ENCODE data around the gene AGRP.

AGRP gene

GRCh38 chr16:67463059-67463458 lies 20.3 kb downstream of the AGRP start:
- DNase-seq = no peak

GRCh38 chr16:67462279-67462655 lies 21.1 kb downstream of the AGRP start:
- DNase-seq = no peak

GRCh38 chr16:67461600-67462278 lies 21.6 kb downstream of the AGRP start:
- no peak for DNase-seq

GRCh38 chr16:67460961-67461360 lies 22.4 kb downstream of the AGRP start:
- no peak for DNase-seq

- no peak for DNase-seq
These were observed 23.2 kb downstream of the AGRP start for GRCh38 chr16:67460168-67460567.

GRCh38 chr16:67459861-67460150 lies 23.5 kb downstream of the AGRP start:
- no peak for DNase-seq

GRCh38 chr16:67459066-67459860 lies 24.1 kb downstream of the AGRP start:
- DNase-seq = no peak

GRCh38 chr16:67458121-67458641 lies 25.2 kb downstream of the AGRP start:
- no peak for DNase-seq

- DNase-seq = no peak
These were observed 25.7 kb downstream of the AGRP start for GRCh38 chr16:67457611-67458010.

GRCh38 chr16:67456391-67457081 lies 26.8 kb downstream of the AGRP start:
- no peak for DNase-seq

- DNase-seq = no peak
These were observed 28.5 kb downstream of the AGRP start for GRCh38 chr16:67454852-67455251.

GRCh38 chr16:67454104-67454503 lies 29.2 kb downstream of the AGRP start:
- DNase-seq = no peak

- DNase-seq = no peak
These were observed 31.5 kb downstream of the AGRP start for GRCh38 chr16:67451704-67452435.

GRCh38 chr16:67451061-67451703 lies 32.2 kb downstream of the AGRP start:
- no peak for DNase-seq

- no peak for DNase-seq
These were observed 33.6 kb downstream of the AGRP start for GRCh38 chr16:67449739-67450138.

GRCh38 chr16:67449336-67449735 lies 34.0 kb downstream of the AGRP start:
- DNase-seq = no peak

GRCh38 chr16:67448580-67448979 lies 34.8 kb downstream of the AGRP start:
- DNase-seq = no peak

- no peak for DNase-seq
These were observed 35.8 kb downstream of the AGRP start for GRCh38 chr16:67447508-67448076.

- no peak for DNase-seq
These were observed 36.3 kb downstream of the AGRP start for GRCh38 chr16:67446968-67447507.

GRCh38 chr16:67445913-67446907 lies 37.1 kb downstream of the AGRP start:
- no peak for DNase-seq

- DNase-seq = no peak
These were observed 37.9 kb downstream of the AGRP start for GRCh38 chr16:67445441-67445912.
